ENCODE data around the gene GTPBP1. TPM values are rescaled to one million over a fixed set of nuclear protein-coding genes. Genes with fewer than 3 reads are reported as not detected.
A peak's percentile ranks its signal among the peaks of the same experiment; 100 is the strongest.

Gene GTPBP1
- total and polyA plus RNA-seq, 2 donors (not counting 1 experiment from before 2014, with no cell fraction given) = 77.8 to 174 TPM

- H3K27ac Mint-ChIP-seq = peak overlapping the region; percentile 56
- H3K9me3 Mint-ChIP-seq (ENCODE audit: insufficient read depth) = no peaks in the 10 kb centered on the region
- ChIA-PET CTCF (interaction anchor here (1.2 to 8.3 kb wide), 2 partner anchors 24 to 38 kb away, joined by 3 to 81 read pairs; no protein-coding TSS in a partner anchor), POLR2A (interaction anchor here (0.7 kb wide), 1 partner anchor 64 kb away, joined by 3 read pairs; no protein-coding TSS in a partner anchor)
- H3K27me3 Mint-ChIP-seq = no peaks in the 10 kb centered on the region
- Histone ChIP-seq H3K4me3 (ENCODE audit: control extremely low read depth in 1 of 5, extremely low read depth in 1 of 5, insufficient read depth in 1 of 5, low read depth in 2 of 5, low read length in 4 of 5) (no peak overlapping the region), H3K36me3 (replicated peaks in 1 of 2; ENCODE audit: control extremely low read depth in 1 of 2, control insufficient read depth in 1 of 2, extremely low read depth in 1 of 2, insufficient read depth in 2 of 2, low read length in 1 of 2) (peaks cover 7 to 90% of the 10 kb centered on the region in 2 experiments), H4K20me1 (ENCODE audit: control insufficient read depth, insufficient read depth, low read length, poor library complexity, severe bottlenecking) (peaks cover 86% of the 10 kb centered on the region), H2AFZ (ENCODE audit: insufficient read depth, low read depth, low read length, poor library complexity, severe bottlenecking) (no peak overlapping the region), H3K27me3 (replicated peaks in 1 of 4; ENCODE audit: control extremely low read depth in 1 of 4, control insufficient read depth in 3 of 4, insufficient read depth in 4 of 4, low read length in 3 of 4) (no peaks in the 10 kb centered on the region), H3K27ac (ENCODE audit: low read length in 2 of 2) (no peak overlapping the region), H3K4me1 (ENCODE audit: control insufficient read depth in 2 of 2, insufficient read depth in 2 of 2, low read length in 2 of 2) (peaks cover 0 to 6% of the 10 kb centered on the region in 2 donors), H3K9me3 (ENCODE audit: control extremely low read depth in 1 of 3, control insufficient read depth in 2 of 3, insufficient read depth in 1 of 3, low read length in 2 of 3) (no peaks in the 10 kb centered on the region), H3K4me2 (replicated peaks; ENCODE audit: low read depth, low read length, poor library complexity, severe bottlenecking) (no peak overlapping the region), H3K9ac (ENCODE audit: low read length) (no peak overlapping the region), H3K79me2 (ENCODE audit: control insufficient read depth, insufficient read depth, low read length) (peaks cover 32% of the 10 kb centered on the region)
- peaks cover 13% of the 10 kb centered on the region for H3K4me1 Mint-ChIP-seq
- no peak overlapping the region for H3K4me3 Mint-ChIP-seq
- no peak for ATAC-seq (ENCODE audit: low read depth)
- intact Hi-C loops (cut with micrococcal nuclease) = no loop called here
- DNase-seq = no peak
- over 99% methylated on average over 17 of the region's 18 CpGs for WGBS (ENCODE audit: insufficient coverage)
- TF ChIP-seq EZH2 (IDR thresholded peaks at IDR 0.05; ENCODE audit: borderline replicate concordance, insufficient read depth, low read depth, low read length, poor library complexity, severe bottlenecking) = no peak
- no peak for TF ChIP-seq CTCF (IDR thresholded peaks at IDR 0.05)
Measured at GRCh38 chr22:38728871-38729796, 23.4 kb downstream of the GTPBP1 start.

- H3K4me3 Mint-ChIP-seq = no peak overlapping the region
- WGBS (ENCODE audit: insufficient coverage) = 100% methylated on average over 3 of the region's 6 CpGs
- peaks cover 18% of the 10 kb centered on the region for H3K4me1 Mint-ChIP-seq
- DNase-seq = no peak
- no peak overlapping the region for H3K9ac ChIP-seq (ENCODE audit: low read length)
- peak overlapping the region; percentile 26 for H3K27ac Mint-ChIP-seq
- no peak overlapping the region for H2AFZ ChIP-seq (ENCODE audit: insufficient read depth, low read depth, low read length, poor library complexity, severe bottlenecking)
- no peak overlapping the region for H3K27ac ChIP-seq (ENCODE audit: low read length in 2 of 2)
- H3K79me2 ChIP-seq (ENCODE audit: control insufficient read depth, insufficient read depth, low read length) = peaks cover 31% of the 10 kb centered on the region
- no peaks in the 10 kb centered on the region for H3K9me3 ChIP-seq (ENCODE audit: control extremely low read depth in 1 of 3, control insufficient read depth in 2 of 3, insufficient read depth in 1 of 3, low read length in 2 of 3)
- POLR2A ChIA-PET = interaction anchor here (0.5 kb wide), 1 partner anchor 385 kb away, joined by 7 read pairs; no protein-coding TSS in a partner anchor
- intact Hi-C loops (cut with micrococcal nuclease) = no loop called here
- ATAC-seq (ENCODE audit: low read depth) = no peak
- peaks cover 86% of the 10 kb centered on the region for H4K20me1 ChIP-seq (ENCODE audit: control insufficient read depth, insufficient read depth, low read length, poor library complexity, severe bottlenecking)
- H3K36me3 ChIP-seq (replicated peaks in 1 of 2; ENCODE audit: control extremely low read depth in 1 of 2, control insufficient read depth in 1 of 2, extremely low read depth in 1 of 2, insufficient read depth in 2 of 2, low read length in 1 of 2) = peaks cover 3 to 90% of the 10 kb centered on the region in 2 experiments
- no peak overlapping the region for H3K4me2 ChIP-seq (replicated peaks; ENCODE audit: low read depth, low read length, poor library complexity, severe bottlenecking)
- no peak for TF ChIP-seq CTCF (IDR thresholded peaks at IDR 0.05)
- no peak for TF ChIP-seq EZH2 (IDR thresholded peaks at IDR 0.05; ENCODE audit: borderline replicate concordance, insufficient read depth, low read depth, low read length, poor library complexity, severe bottlenecking)
- H3K4me1 ChIP-seq (ENCODE audit: control insufficient read depth in 2 of 2, insufficient read depth in 2 of 2, low read length in 2 of 2) = peaks cover 0 to 6% of the 10 kb centered on the region in 2 donors
- H3K27me3 ChIP-seq (replicated peaks in 1 of 4; ENCODE audit: control extremely low read depth in 1 of 4, control insufficient read depth in 3 of 4, insufficient read depth in 4 of 4, low read length in 3 of 4) = no peaks in the 10 kb centered on the region
- CTCF ChIA-PET = interaction anchor here (1.0 to 8.3 kb wide), 3 partner anchors 24 to 70 kb away, joined by 3 to 81 read pairs (median 3); no protein-coding TSS in a partner anchor
- H3K27me3 Mint-ChIP-seq = no peaks in the 10 kb centered on the region
- no peak overlapping the region for H3K4me3 ChIP-seq (ENCODE audit: control extremely low read depth in 1 of 5, extremely low read depth in 1 of 5, insufficient read depth in 1 of 5, low read depth in 2 of 5, low read length in 4 of 5)
- no peaks in the 10 kb centered on the region for H3K9me3 Mint-ChIP-seq (ENCODE audit: insufficient read depth)
Measured at GRCh38 chr22:38729946-38730345, 24.2 kb downstream of the GTPBP1 start.
